Stimulated activated CD4-positive, alpha-beta T cell treated with anti-CD3 and anti-CD28 coated beads, Interleukin-12 subunit alpha, Interleukin-12 subunit beta, amount 100 ng/mL, for 48 hours (primary cell): ENCODE data around the gene ARSB.

Experiments used
- DNase-seq, 3 donors: peaks; one replicate each; pipeline ENCODE4 v3.0.0-alpha.2; 2020; ENCODE audit warnings: low read depth in 2 of 3, low spot score in 1 of 3

The ARSB gene

DNA sequence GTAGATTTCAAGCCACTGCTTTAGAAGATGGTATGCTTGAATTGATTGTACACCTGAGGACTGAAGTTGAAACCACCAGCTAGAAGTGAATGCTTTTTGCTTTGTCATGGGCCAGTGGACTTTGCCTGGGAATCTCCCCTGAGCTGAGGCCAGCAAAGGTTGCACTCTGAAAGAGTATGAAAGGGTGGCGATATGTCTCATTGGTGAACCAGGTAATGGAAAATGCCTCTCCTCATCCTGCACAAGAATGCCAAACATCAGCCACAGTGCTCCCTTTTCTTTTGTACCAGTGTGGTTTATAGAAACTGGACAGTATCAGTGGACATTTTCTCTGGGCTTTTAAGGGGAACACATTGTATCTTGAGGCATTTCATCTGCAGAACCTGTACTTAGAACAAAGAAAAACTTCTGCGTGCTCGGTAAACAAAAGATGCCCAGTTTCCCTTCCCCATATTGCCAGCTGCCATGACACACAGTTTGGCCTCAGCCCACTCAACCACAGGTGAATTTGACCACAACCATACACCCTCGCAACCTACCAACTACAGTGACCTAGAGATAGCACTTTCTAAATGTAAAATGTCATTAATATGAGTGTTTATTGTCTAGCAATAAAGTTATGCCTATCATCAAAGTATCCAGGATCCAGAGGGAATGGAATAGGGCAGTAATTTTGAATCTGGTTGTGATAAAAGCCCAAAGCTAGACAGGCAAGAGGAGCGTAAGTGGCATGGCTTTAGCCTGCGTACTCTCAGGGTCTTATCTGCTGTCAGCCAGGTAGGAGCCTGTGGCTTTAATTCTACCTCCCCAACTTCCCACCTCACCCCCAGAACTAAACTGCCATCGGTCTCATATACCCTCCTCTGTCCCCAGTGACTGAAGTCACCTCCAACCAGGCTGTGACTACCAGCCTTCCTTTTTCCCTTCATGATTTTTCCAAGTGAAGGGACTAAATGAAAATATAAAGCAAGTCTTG lies 257.0 kb downstream of the ARSB start:
- DNase-seq, result no peak
